GM12872 (cell line): ENCODE results near the gene DCTD.

Experiments
- CTCF ChIP-seq: IDR thresholded peaks from 3 replicates; pipeline ENCODE4 v1.5.1; 2011; ENCODE audit warnings: low read depth, mild to moderate bottlenecking, low read length, moderate library complexity; ENCODE audit not compliant: insufficient read depth

Gene DCTD

GRCh38 chr4:182920676-182921075, 3.5 kb upstream of the DCTD start:
- no peak for TF ChIP-seq CTCF

- TF ChIP-seq CTCF, result no peak
These were observed 1.7 kb upstream of the DCTD start for GRCh38 chr4:182918791-182919302.

GRCh38 chr4:182918044-182918607, 940 bp upstream of the DCTD start:
- TF ChIP-seq CTCF, result no peak

- TF ChIP-seq CTCF, result no peak
These were observed 554 bp downstream of the DCTD start for GRCh38 chr4:182916483-182917181.

- TF ChIP-seq CTCF, result no peak
These were observed 2.8 kb downstream of the DCTD start for GRCh38 chr4:182914357-182914756.

GRCh38 chr4:182913621-182914020, 3.6 kb downstream of the DCTD start:
- no peak for TF ChIP-seq CTCF

- no peak for TF ChIP-seq CTCF
These were observed 4.2 kb downstream of the DCTD start for GRCh38 chr4:182913036-182913435.
